Omental fat pad (tissue), 4 donors: ENCODE measurements around the gene IFI27L1. TPM values are rescaled to one million over a fixed set of nuclear protein-coding genes. Genes with fewer than 3 reads are reported as not detected.

Source experiments
- ATAC-seq: fragments of 150-250 bp; one replicate; pipeline ENCODE4 v1.9.1; 2016; ENCODE audit warnings: mild to moderate bottlenecking, moderate library complexity; ENCODE audit not compliant: low FRiP score
- DNase-seq: peaks from one replicate; pipeline ENCODE4 v3.0.0-alpha.2; 2019; ENCODE audit warnings: low spot score
- CTCF ChIP-seq, 3 donors: fragments of 450-650 bp; IDR thresholded peaks; one replicate each; pipeline ENCODE4 v1.5.1; 2016 to 2017; ENCODE audit warnings: antibody characterized with exemption in 3 of 3, mild to moderate bottlenecking in 3 of 3, moderate library complexity in 2 of 3
- total RNA-seq, 4 donors: library from RNA; depleted of rRNA; stranded (reverse); fragments of >200 nt; gene quantifications; one replicate each; pipeline ENCODE4 v1.1.0, GENCODE V29; 2016

Gene IFI27L1
- total RNA-seq, 4 donors from 2014 or later: 9.2 to 28.6 (median 13.1) TPM

- DNase-seq: no peak
- TF ChIP-seq CTCF (IDR thresholded peaks at IDR 0.05): no peak
- ATAC-seq: no peak
These were observed 17.3 kb downstream of the IFI27L1 start for GRCh38 chr14:94098326-94098992.

GRCh38 chr14:94099006-94099405, 17.9 kb downstream of the IFI27L1 start:
- ATAC-seq (no peak), DNase-seq (no peak)
- no peak for TF ChIP-seq CTCF (IDR thresholded peaks at IDR 0.05)

- TF ChIP-seq CTCF (IDR thresholded peaks at IDR 0.05): no peak
- ATAC-seq (peak; percentile 28), DNase-seq (no peak)
These were observed 19.7 kb downstream of the IFI27L1 start for GRCh38 chr14:94100847-94101246.

GRCh38 chr14:94101748-94102147, 20.6 kb downstream of the IFI27L1 start:
- ATAC-seq: no peak
- no peak for DNase-seq
- TF ChIP-seq CTCF (IDR thresholded peaks at IDR 0.05): no peak

GRCh38 chr14:94102768-94103482, 21.8 kb downstream of the IFI27L1 start:
- no peak for TF ChIP-seq CTCF (IDR thresholded peaks at IDR 0.05)
- no peak for DNase-seq
- no peak for ATAC-seq

GRCh38 chr14:94103554-94104150, 22.5 kb downstream of the IFI27L1 start:
- DNase-seq: no peak
- TF ChIP-seq CTCF (IDR thresholded peaks at IDR 0.05): no peak
- no peak for ATAC-seq
